Smooth muscle cell (in vitro differentiated cells): ENCODE results near the gene ATP6AP2. TPM values are rescaled to one million over a fixed set of nuclear protein-coding genes. Genes with fewer than 3 reads are reported as not detected.

Source experiments
- DNase-seq: peaks from one replicate; lab custom pipeline; 2025; ENCODE audit not compliant: unreplicated experiment; lab: John Stamatoyannopoulos, UW
- H2AFZ ChIP-seq: fragments of 200-600 bp; sonication (generic); 2 replicates; pipeline ENCODE4 v1.6.0; 2016; ENCODE audit warnings: antibody characterized with exemption, low read depth, mild to moderate bottlenecking
- H3F3A ChIP-seq: fragments of 200-600 bp; sonication (generic); 2 replicates; pipeline ENCODE4 v1.6.0; 2017; ENCODE audit warnings: antibody characterized with exemption, low read depth
- H3K27ac ChIP-seq: fragments of 200-600 bp; sonication (generic); 2 replicates; pipeline ENCODE4 v1.5.1; 2016; ENCODE audit warnings: low read depth, mild to moderate bottlenecking
- H3K27me3 ChIP-seq: fragments of 200-600 bp; sonication (generic); 2 replicates; pipeline ENCODE4 v1.6.1; 2016; ENCODE audit warnings: low read depth, mild to moderate bottlenecking
- H3K36me3 ChIP-seq: fragments of 200-600 bp; sonication (generic); 2 replicates; pipeline ENCODE4 v1.5.1; 2016; ENCODE audit warnings: low read depth
- H3K4me1 ChIP-seq: fragments of 200-600 bp; sonication (generic); 2 replicates; pipeline ENCODE4 v1.5.1; 2016; ENCODE audit warnings: low read depth
- H3K4me2 ChIP-seq: fragments of 200-600 bp; sonication (generic); 2 replicates; pipeline ENCODE4 v1.6.0; 2016; ENCODE audit warnings: mild to moderate bottlenecking
- H3K4me3 ChIP-seq: fragments of 200-600 bp; sonication (generic); 2 replicates; pipeline ENCODE4 v1.5.1; 2016; ENCODE audit warnings: mild to moderate bottlenecking
- H3K79me2 ChIP-seq: fragments of 200-600 bp; sonication (generic); 2 replicates; pipeline ENCODE4 v1.6.0; 2016; ENCODE audit warnings: low read depth, mild to moderate bottlenecking
- H3K9ac ChIP-seq: fragments of 200-600 bp; sonication (generic); 2 replicates; pipeline ENCODE4 v1.6.0; 2016; ENCODE audit warnings: low read depth
- H3K9me3 ChIP-seq: fragments of 200-600 bp; sonication (generic); replicated peaks from 2 replicates; pipeline ENCODE4 v1.5.1; 2016; ENCODE audit warnings: low read depth
- H4K20me1 ChIP-seq: fragments of 200-600 bp; sonication (generic); 2 replicates; pipeline ENCODE4 v1.6.0; 2016; ENCODE audit warnings: low read depth
- CTCF ChIP-seq: fragments of 200-600 bp; sonication (generic); IDR thresholded peaks from 2 replicates; pipeline ENCODE4 v1.5.1; 2017; ENCODE audit warnings: borderline replicate concordance, mild to moderate bottlenecking, antibody characterized with exemption; ENCODE audit not compliant: insufficient read depth, poor library complexity, severe bottlenecking
- WGBS: methylation state at CpG from one replicate; pipeline ENCODE4 v1.1.7; 2016; ENCODE audit warnings: low lambda C conversion rate; 5-methylcytosine and 5-hydroxymethylcytosine counted together
- polyA plus RNA-seq: library from polyadenylated mRNA; unstranded; fragments of >200 nt; fragmentation: Nextera tagmentation; extraction: Ambion mirVana; gene quantifications from 2 replicates; pipeline ENCODE4 v1.2.1, GENCODE V29; 2016
- total RNA-seq: library from RNA; depleted of rRNA; stranded (reverse); fragments of >200 nt; gene quantifications from 2 replicates; pipeline ENCODE4 v1.2.3, GENCODE V29; 2014

Gene ATP6AP2
- total and polyA plus RNA-seq, 2 experiments from 2014 or later: 164 to 207 TPM

GRCh38 chrX:40542972-40543371, 37.8 kb upstream of the ATP6AP2 start:
- no peaks in the 10 kb centered on the region for H4K20me1 ChIP-seq
- peaks cover 2% of the 10 kb centered on the region for H3F3A ChIP-seq
- no peak overlapping the region for H3K4me3 ChIP-seq
- H3K36me3 ChIP-seq: no peaks in the 10 kb centered on the region
- TF ChIP-seq CTCF: no peak
- peaks cover 4% of the 10 kb centered on the region for H3K4me1 ChIP-seq
- H3K9me3 ChIP-seq: no peaks in the 10 kb centered on the region
- no peaks in the 10 kb centered on the region for H3K27me3 ChIP-seq
- no peak overlapping the region for H3K9ac ChIP-seq
- no peaks in the 10 kb centered on the region for H3K79me2 ChIP-seq
- no peak overlapping the region for H3K27ac ChIP-seq
- no peak for DNase-seq
- WGBS: 79% methylated on average over 4 of the region's 4 CpGs
- H2AFZ ChIP-seq: no peak overlapping the region
- no peak overlapping the region for H3K4me2 ChIP-seq

GRCh38 chrX:40543661-40544328, 37.0 kb upstream of the ATP6AP2 start:
- Histone ChIP-seq H3K4me1 (peaks cover 4% of the 10 kb centered on the region), H3K4me2 (peak overlapping the region; percentile 75), H3K36me3 (no peaks in the 10 kb centered on the region), H4K20me1 (no peaks in the 10 kb centered on the region), H3K27me3 (no peaks in the 10 kb centered on the region), H3K27ac (peak overlapping the region; percentile 57), H3K4me3 (peak overlapping the region; percentile 26), H3K9ac (no peak overlapping the region), H3K9me3 (no peaks in the 10 kb centered on the region), H3K79me2 (no peaks in the 10 kb centered on the region), H3F3A (peaks cover 2% of the 10 kb centered on the region), H2AFZ (peak overlapping the region; percentile 77)
- TF ChIP-seq CTCF: peak; percentile 85
- 11% methylated on average over 8 of the region's 8 CpGs for WGBS
- DNase-seq: no peak

- no peaks in the 10 kb centered on the region for H4K20me1 ChIP-seq
- H3K4me3 ChIP-seq: peak overlapping the region; percentile 26
- H3K9me3 ChIP-seq: no peaks in the 10 kb centered on the region
- H3K79me2 ChIP-seq: no peaks in the 10 kb centered on the region
- peaks cover 4% of the 10 kb centered on the region for H3K4me1 ChIP-seq
- no peaks in the 10 kb centered on the region for H3K27me3 ChIP-seq
- peak overlapping the region; percentile 75 for H3K4me2 ChIP-seq
- H2AFZ ChIP-seq: peak overlapping the region; percentile 77
- no peak overlapping the region for H3K9ac ChIP-seq
- H3K36me3 ChIP-seq: no peaks in the 10 kb centered on the region
- no peaks in the 10 kb centered on the region for H3F3A ChIP-seq
- peak overlapping the region; percentile 57 for H3K27ac ChIP-seq
- 48% methylated on average over 13 of the region's 13 CpGs for WGBS
- TF ChIP-seq CTCF: no peak
- DNase-seq: no peak
Measured at GRCh38 chrX:40544343-40545266, 36.2 kb upstream of the ATP6AP2 start.
